Body of pancreas (tissue), 4 donors: Measurements from ENCODE around the gene GRIK2. TPM values are rescaled to one million over a fixed set of nuclear protein-coding genes. Genes with fewer than 3 reads are reported as not detected.
"Not testable (repeated sequence)": the region's sequence is repeated elsewhere in the genome, so short reads cannot be mapped to it uniquely, and the experiment has no call there.

Experiments used
- ATAC-seq: fragments of 150-250 bp; one replicate; pipeline ENCODE4 v1.9.1; 2016
- DNase-seq, 4 donors: peaks; one replicate each; pipeline ENCODE4 v3.0.0-alpha.2; 2019
- H3K27ac ChIP-seq, 4 donors: fragments of 200-600 bp; sonication (generic); 1 replicate in 3 of 4; 2 replicates in 1 of 4; pipeline versions ENCODE4 v1.5.1 to v1.6.1; 2016 to 2019; ENCODE audit warnings: mild to moderate bottlenecking in 1 of 4, mixed read lengths in 1 of 4, moderate library complexity in 1 of 4
- H3K27me3 ChIP-seq, 2 donors: fragments of 200-600 bp; sonication (generic); one replicate each; pipeline ENCODE4 v1.6.0; 2016; ENCODE audit warnings: mild to moderate bottlenecking in 1 of 2
- H3K36me3 ChIP-seq, 2 donors: fragments of 200-600 bp; sonication (generic); replicated peaks in 1 of 2; 2 replicates each; pipeline ENCODE4 v1.5.1; 2016; ENCODE audit warnings: low read depth in 2 of 2; ENCODE audit not compliant: insufficient read depth in 1 of 2
- H3K4me1 ChIP-seq: fragments of 200-600 bp; sonication (generic); one replicate; pipeline ENCODE4 v1.6.0; 2016
- H3K4me3 ChIP-seq, 2 donors: fragments of 200-600 bp; sonication (generic); 1 replicate in 1 of 2; 2 replicates in 1 of 2; pipeline ENCODE4 v1.5.1; 2016 to 2019
- H3K9me3 ChIP-seq, 3 donors: fragments of 200-600 bp; sonication (generic); 1 replicate in 2 of 3; 2 replicates in 1 of 3; pipeline ENCODE4 v1.5.1; 2016
- POLR2A ChIP-seq, 3 donors: fragments of 450-650 bp; IDR thresholded peaks; one replicate each; pipeline ENCODE4 v1.6.1; 2016; ENCODE audit warnings: antibody characterized with exemption in 3 of 3, mild to moderate bottlenecking in 2 of 3
- WGBS, 2 donors: methylation state at CpG; one replicate each; pipeline ENCODE4 v1.1.5; 2017; 5-methylcytosine and 5-hydroxymethylcytosine counted together
- intact Hi-C: fragments of 100-400 bp; cut with DNase I; formaldehyde crosslinking; loops from one replicate; pipeline ENCODE4 v1.15.1; 2023
- total RNA-seq, 2 donors: library from RNA; depleted of rRNA; stranded (reverse); fragments of >200 nt; gene quantifications; one replicate each; pipeline ENCODE4 v1.1.0, GENCODE V29; 2016
- TF ChIP-seq, protein P1 (sequence below), 7 experiments: fragments of 450-650 bp in 4 of 7; fragments of 200-600 bp in 3 of 7; sonication (generic) in 3 of 7; IDR thresholded peaks; one replicate each; pipeline ENCODE4 v1.5.1; 2016 to 2019; ENCODE audit warnings: antibody characterized with exemption in 7 of 7

Gene GRIK2
- total RNA-seq, 2 donors from 2014 or later = 0.52 to 7.9 TPM

DNA sequence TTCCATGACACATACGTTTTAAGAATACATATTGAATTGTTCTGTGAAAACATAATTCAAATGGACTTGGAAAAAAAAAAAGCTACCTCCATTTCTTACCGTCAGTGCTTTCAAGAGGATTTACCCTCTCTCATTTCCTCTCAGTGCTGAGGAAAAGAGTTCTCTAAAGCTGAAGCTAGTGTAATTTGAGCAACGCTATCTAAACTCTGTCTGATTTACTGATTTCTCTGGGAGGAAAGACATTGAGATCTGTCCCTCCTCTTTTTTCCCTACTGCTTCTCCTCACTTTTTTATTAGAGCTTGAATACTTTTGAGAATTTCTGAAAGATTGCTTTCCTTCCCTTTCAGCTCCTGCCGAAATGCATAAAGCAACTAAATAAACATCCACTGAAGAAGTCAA, 41.2 kb upstream of the GRIK2 start:
- Histone ChIP-seq H3K27me3 (no peaks in the 10 kb centered on the region), H3K4me1 (no peaks in the 10 kb centered on the region), H3K9me3 (no peaks in the 10 kb centered on the region), H3K4me3 (no peak overlapping the region), H3K27ac (no peak overlapping the region), H3K36me3 (no peaks in the 10 kb centered on the region)
- WGBS, 2 donors = 36 to 47% methylated on average over 4 of the region's 4 CpGs
- TF ChIP-seq, protein P1, sequence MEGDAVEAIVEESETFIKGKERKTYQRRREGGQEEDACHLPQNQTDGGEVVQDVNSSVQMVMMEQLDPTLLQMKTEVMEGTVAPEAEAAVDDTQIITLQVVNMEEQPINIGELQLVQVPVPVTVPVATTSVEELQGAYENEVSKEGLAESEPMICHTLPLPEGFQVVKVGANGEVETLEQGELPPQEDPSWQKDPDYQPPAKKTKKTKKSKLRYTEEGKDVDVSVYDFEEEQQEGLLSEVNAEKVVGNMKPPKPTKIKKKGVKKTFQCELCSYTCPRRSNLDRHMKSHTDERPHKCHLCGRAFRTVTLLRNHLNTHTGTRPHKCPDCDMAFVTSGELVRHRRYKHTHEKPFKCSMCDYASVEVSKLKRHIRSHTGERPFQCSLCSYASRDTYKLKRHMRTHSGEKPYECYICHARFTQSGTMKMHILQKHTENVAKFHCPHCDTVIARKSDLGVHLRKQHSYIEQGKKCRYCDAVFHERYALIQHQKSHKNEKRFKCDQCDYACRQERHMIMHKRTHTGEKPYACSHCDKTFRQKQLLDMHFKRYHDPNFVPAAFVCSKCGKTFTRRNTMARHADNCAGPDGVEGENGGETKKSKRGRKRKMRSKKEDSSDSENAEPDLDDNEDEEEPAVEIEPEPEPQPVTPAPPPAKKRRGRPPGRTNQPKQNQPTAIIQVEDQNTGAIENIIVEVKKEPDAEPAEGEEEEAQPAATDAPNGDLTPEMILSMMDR (IDR thresholded peaks at IDR 0.05) = no peak
- ATAC-seq (no peak), DNase-seq (no peak)
- intact Hi-C loops = no loop called here

DNA sequence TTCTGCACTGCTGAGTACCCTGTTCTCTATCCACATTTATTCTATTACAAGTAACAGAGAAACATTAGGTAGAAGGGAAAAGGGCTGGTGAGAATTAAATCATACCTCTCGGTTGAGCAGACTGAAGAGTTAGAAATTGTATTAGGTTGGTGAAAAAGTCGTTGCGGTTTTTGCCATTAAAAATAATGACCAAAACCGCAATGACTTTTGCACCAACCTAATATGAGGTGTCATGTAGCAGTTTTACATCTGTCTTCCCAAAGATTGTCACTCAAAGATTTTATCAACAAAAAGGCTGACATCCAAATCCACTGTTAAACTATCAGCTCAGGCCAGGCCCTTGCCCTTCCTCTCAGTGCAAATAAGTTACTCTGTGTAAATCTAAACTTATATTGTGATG, 28.3 kb upstream of the GRIK2 start:
- Histone ChIP-seq H3K9me3 (no peaks in the 10 kb centered on the region), H3K27me3 (no peaks in the 10 kb centered on the region), H3K27ac (no peak overlapping the region), H3K4me3 (no peak overlapping the region), H3K36me3 (no peaks in the 10 kb centered on the region), H3K4me1 (no peaks in the 10 kb centered on the region)
- DNase-seq (no peak), ATAC-seq (no peak)
- intact Hi-C loops = no loop called here
- WGBS, 2 donors = 57 to 70% methylated on average over 4 of the region's 4 CpGs
- no peak for TF ChIP-seq POLR2A (IDR thresholded peaks at IDR 0.05)
- TF ChIP-seq, protein P1 (IDR thresholded peaks at IDR 0.05) = no peak

DNA sequence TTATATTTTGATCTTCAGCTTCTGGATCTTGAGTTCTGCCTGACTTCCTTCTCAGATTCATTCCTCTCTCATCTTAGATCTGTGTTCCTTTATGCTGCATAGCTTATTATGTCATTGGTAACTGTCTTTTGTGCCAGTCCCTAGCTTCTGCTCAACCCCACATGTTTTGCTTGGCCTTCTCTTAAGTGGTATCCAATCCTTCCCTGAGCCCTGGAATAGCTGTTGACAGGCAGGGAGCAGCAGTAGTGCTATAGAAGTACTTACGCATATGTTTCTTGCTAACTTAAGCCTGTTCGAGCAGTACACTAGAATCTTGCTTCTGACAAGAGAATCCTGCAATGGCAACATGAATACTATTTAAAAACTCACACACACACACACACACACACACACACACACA, 13.6 kb upstream of the GRIK2 start:
- Histone ChIP-seq H3K27me3 (no peaks in the 10 kb centered on the region), H3K27ac (no peak overlapping the region), H3K4me1 (no peaks in the 10 kb centered on the region), H3K9me3 (no peaks in the 10 kb centered on the region), H3K36me3 (no peaks in the 10 kb centered on the region), H3K4me3 (no peak overlapping the region)
- 70 to 82% methylated on average over 2 of the region's 2 CpGs for WGBS, 2 donors
- no peak for DNase-seq
- no peak for TF ChIP-seq POLR2A (IDR thresholded peaks at IDR 0.05)
- TF ChIP-seq, protein P1 (IDR thresholded peaks at IDR 0.05) = no peak
- ATAC-seq = no peak
- intact Hi-C loops = no loop called here

DNA sequence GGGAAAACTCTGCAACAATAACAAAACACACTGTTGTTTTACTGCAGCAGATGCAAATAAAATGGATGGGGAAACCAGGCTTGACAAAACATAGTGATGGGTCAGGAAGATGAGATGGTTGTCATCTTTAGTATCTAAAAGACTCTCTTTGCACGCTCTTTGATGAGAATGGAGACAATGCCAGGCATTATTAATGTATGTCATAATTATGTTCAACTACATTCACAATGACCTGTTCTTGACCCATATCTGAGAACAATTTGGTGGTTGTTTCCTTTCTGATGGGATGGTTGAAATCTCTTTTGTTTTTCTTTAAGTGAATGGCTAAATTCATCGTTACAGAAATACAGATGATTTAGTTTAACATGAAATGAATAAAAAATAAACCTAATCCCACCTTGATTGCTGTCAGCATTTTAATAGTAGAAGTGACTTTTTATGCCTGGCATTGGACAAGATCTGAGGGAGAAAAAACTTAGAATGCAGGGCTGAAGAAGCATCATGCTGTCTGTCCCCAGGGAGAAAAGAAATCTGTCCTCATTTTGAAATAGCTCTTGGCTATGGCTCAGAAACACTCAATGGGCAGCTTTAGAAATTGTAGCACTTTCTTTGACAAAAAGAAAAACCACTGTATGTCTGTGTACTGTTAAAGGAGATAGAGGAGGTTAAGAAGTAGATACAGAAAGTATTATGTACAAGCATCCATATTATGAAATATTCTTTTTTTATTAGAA, 12.4 kb upstream of the GRIK2 start:
- H3K27ac ChIP-seq = no peak overlapping the region
- no peaks in the 10 kb centered on the region for H3K36me3 ChIP-seq
- no peaks in the 10 kb centered on the region for H3K27me3 ChIP-seq
- H3K9me3 ChIP-seq = no peaks in the 10 kb centered on the region
- TF ChIP-seq, protein P1 (IDR thresholded peaks at IDR 0.05) = no peak
- TF ChIP-seq POLR2A (IDR thresholded peaks at IDR 0.05) = no peak
- DNase-seq = no peak
- 52 to 72% methylated on average over 2 of the region's 2 CpGs for WGBS, 2 donors
- no peak for ATAC-seq
- intact Hi-C loops = no loop called here
- no peaks in the 10 kb centered on the region for H3K4me1 ChIP-seq
- H3K4me3 ChIP-seq = no peak overlapping the region

DNA sequence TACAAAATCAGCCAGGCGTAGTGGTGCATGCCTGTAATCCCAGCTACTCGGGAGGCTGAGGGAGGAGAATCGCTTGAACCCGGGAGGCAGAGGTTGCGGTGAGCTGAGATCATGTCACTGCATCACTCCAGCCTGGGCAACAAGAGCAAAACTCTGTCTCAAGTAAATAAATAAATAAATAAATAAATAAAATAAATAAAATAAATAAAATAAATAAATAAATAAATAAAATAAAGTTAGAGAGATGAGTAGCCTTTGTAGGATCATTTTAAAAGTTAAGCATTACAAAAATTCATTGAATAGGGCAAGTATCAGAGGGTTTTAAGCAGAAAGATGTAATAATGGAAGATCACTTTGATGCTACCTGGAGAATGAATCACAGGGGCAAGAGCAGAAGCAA, 9.8 kb upstream of the GRIK2 start:
- DNase-seq, H3K4me1 ChIP-seq, H3K36me3 ChIP-seq, ATAC-seq, H3K4me3 ChIP-seq, H3K27me3 ChIP-seq, intact Hi-C loops, H3K27ac ChIP-seq, H3K9me3 ChIP-seq: not testable (repeated sequence)
- 89 to 94% methylated on average over 5 of the region's 5 CpGs for WGBS, 2 donors
